HG03457 (cell line): ENCODE measurements around the gene KLHL30.

Source experiments
- ATAC-seq: cut with Tn5 transposase; IDR thresholded peaks from one replicate; pipeline ENCODE4 v1.9.1; 2021; ENCODE audit warnings: moderate number of reproducible peaks; ENCODE audit not compliant: unreplicated experiment

KLHL30 gene

DNA sequence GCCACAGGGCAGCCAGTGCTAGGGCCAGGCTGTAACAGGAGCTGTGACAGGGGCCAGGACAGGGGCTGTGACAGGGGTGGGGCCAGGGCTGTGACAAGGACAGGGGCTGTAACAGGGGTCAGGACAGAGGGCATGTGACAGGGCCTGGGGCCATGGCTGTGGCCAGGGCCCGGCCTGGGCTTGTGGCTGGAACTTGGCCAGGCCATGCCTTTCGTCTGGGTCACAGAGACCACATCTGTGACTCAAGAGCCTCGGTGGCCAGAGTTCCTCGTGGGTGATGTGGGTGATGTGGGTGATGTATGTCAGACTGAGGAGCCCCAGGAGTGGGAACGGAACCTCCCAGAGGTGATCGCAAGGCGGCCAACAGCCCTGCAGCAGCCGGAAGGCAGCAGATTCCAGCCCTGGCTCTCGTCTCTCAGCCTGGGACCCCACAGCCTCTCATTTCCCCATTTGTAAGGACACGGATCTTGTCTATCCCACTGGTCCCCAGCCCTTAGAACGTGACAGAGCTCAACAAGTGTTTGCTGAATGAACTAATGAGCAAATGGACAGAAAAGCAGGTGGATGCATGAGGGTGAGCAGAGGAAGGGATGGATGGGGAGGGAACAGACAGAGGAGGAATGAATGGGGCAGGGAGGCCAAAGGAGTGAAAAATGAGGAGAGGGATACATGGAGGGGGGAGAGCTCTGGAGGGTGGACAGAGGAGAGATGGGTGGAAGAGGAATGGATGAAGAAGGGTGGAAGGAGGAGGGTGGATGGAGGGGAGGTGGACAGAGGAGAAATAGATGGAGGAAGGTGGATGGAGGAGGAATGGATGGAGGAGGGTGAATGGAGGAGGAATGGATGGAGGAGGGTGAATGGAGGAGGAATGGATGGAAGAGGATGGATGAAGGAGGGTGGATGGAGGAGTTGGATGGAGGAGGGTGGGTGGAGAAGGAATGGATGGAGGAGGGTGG, 21.0 kb upstream of the KLHL30 start:
- no peak for ATAC-seq

DNA sequence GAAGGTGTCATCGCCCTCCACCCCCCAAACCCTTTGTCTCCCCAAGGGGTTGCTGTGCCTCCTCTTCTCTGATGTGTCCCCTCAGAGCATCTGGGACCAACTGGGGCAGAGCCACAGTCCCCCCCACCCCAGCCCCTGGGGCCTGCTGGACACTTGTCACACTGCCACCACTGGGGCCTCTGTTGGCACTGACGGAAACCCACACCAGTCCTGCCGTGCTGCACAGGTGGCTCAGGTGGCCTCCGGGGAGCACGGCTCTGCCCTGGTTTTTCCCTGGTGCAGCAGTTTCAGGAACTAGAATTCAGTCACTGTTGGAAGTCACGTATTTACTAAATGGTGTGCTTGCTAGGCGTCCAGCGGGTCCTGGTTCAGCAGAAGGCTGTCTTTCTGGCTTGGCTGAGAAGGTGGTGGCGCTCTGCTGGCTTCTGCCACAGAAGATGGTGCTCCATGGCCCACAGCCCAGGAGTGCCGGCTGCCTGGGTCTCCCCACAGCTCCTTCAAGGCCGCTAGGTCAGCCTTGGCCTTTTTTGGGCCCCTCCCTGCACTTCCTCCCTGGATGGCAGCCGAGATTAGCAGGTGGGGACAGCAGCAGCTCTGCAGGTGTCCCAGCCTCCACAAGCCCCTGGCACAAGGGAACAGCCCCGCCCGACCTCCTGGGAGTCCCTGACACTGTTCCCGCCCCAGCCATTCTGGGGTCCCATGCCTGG, 18.6 kb upstream of the KLHL30 start:
- ATAC-seq = no peak

DNA sequence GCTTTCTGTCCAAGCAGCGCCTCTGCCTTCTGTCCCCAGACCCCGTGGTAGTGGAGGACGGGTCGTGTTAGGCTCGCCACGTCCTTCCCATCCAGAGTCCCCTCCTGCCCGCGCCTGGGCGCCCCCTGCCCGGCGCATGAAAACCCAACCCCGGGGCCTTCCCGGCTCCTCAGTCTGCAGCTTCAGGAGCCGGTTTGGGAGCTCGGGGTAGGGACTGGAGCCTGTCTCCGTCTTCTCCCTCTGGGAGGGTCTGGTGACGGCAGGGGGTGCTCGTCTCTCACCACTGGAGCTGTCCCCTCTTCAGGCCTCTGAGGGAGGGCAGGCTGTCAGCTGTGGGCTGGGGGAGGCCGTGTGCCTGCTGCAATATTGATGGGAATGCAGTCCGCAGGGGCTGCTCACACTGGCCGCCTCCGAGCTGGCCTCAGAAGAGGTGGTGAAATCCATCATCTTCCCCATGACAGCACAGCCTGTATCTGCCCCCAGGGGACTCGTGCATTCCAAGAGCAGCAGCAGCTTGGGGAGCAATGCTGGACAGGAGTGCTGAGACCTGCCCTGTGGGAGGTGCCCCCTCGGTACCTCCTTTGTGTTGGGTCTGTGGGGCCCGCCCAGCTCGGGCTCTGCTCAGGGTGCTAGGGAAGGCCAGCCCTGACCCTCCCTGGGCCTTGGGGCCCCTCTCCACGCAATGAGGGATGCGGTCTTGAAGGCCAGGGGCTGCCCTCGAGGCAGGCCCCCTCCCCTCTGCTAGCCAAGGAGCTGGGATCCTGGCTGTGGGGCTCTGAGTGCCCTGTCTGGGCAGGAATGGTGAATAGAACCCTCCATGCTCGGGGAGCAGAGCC, 17.8 kb upstream of the KLHL30 start:
- ATAC-seq = no peak

DNA sequence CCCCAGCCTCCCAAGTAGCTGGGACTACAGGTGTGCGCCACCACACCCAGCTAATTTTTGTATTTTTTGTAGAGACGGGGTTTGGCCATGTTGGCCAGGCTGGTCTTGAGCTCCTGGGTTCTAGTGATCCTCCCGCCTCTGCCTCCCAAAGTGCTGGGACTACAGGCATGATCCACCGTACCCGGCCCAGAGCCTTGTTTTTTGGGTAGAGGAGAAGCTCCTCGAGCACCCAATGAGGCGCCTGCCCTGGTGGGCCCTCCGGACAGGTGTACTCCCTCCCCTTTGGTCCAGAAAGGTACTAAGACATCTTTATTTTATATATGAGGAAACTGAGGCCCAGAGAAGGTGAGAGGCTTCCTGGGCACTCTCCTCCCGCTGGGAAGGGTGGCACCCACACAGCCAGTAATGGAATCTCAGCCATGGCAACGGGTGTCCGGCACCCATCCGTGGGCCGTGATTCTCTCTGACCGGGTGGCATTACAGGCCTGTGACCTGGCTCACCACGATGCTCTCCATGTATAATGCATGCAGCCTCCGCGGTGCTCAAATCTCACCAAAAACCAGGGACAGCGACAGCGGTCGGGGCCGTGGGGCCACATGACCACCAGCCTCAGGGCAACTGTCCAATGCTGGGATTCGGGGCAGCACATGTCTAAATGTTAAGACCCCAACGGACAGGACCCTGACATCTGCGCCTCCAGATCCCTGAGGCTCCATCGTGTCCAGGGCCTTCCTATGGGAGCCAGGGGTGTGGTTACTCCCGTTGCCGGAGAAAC, 16.8 kb upstream of the KLHL30 start:
- no peak for ATAC-seq

DNA sequence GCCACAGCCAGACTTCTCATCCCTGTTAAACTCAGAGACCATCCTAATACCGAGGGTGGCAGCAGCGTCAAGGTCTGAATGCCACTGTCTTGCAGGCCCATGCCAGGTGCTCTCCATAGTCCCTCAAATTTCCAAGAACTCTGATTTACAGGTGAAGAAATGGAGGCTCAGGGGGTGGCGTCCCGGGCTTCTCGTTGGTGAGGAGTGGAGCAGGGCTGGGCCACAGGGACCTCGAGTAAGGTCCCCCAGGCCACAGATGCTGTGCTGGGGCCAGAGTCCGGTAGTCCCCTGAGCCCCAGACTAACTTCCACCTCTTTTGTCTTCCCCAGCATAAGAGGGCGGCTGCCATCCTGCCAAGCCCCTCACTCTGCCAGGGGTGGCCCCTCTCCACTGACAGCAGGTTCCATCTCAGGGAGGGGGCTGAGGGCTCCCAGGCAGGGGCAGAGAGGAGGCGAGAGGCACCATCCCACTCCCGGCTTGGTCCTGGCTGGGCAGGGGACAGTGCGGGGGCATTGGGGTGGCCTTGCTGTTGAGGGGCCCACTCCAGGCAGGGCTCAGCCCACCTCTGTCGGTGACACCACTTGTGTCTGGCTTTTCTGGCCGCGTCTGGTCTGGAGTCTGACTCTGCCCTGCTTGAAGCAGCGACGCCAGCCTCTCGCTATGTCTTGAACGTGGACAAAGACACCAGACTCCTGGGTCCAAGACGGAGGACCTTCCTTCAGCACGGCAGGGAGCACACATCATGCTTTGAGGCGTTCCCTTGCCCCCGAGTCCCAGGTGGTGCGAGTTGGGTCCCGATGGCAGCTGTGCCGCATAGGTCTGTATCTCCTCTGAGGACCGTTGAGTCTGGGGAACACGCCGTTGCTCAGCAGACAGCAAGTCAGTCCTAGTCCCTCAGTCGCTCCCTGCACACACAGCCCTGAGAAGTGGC, 15.9 kb upstream of the KLHL30 start:
- ATAC-seq = no peak

DNA sequence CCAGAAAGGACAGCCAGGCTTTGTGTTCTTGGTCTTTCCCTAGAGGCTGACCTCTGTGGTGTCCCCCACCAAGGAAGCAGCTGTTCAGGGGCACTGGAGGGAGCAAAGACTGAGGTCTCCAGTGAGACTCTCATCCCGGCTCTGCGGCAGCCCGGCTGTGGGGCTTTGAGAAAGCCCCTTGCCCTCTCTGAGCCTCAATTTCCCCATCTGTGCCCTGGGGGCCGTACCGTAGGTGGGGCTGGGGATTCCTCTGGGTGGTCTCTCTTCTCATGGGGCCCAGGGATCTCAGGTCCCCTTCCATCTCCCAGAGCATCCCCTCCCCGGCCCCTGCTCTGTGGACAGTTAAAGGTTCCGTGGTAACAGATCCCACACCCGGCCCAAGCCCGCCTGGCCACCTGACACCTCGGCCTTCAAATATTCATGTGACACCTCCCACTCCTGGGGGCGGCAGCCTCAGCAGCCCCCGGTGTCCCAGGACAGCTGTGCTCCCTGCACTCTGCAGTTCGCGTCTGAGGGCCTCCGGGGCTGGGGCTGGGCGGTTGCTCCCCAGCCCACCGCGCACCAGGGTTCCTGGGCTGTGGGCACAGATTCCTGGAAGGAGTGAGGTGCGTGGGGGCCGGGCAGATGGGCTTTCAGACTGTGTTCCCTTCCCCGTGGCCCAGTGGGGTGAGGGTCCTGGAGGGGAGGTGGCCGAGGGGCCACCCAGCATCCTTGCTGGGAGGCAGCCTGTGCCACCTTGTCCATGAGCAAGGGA, 15.1 kb upstream of the KLHL30 start:
- ATAC-seq = no peak

DNA sequence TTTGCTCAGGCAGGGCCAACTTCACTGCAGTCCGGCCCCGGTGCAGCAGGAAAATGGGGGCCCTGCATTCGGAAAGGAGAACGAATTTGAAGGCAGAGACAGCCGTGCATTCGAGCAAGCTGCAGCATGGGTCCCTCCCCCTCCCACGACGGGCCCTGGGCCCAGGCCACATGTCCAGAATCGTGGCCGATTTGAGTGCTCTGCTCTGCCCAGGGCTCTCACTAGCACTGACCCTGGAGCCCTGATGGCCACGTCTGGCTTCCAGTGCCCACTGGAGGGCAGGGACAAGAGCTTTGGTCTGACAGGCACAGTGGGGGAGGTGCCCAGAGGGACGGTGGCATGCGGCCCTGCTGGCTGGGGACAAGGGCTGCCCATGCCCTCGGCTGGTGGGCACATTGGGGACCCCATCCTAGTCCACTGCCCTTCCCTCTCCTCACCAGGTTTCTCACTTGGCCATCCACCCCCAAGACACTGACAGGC, 14.4 kb upstream of the KLHL30 start:
- ATAC-seq = no peak

DNA sequence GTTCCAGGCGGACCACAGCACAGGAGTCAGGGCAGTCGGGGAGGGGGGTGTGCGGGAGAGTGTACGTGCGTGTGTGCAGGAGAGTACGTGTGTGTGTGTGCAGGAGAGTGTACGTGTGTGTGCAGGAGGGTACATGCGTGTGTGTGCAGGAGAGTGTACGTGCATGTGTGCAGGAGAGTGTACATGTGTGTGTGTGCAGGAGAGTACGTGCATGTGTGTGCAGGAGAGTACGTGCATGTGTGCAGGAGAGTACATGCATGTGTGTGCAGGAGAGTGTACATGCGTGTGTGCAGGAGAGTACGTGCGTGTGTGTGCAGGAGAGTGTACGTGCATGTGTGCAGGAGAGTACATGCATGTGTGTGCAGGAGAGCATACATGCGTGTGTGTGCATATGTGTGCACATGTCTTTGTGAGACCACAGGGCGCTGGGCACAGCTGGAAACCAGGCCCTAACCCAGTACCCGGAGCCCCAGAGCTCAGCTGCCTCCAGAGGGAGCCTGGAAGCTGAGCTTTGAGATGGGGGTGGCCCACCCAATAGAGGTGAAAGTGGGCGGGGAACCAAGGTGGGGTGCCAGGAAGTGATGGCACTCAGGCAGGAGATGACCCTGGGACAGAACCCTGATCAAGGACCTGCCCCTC, 13.9 kb upstream of the KLHL30 start:
- ATAC-seq = no peak

DNA sequence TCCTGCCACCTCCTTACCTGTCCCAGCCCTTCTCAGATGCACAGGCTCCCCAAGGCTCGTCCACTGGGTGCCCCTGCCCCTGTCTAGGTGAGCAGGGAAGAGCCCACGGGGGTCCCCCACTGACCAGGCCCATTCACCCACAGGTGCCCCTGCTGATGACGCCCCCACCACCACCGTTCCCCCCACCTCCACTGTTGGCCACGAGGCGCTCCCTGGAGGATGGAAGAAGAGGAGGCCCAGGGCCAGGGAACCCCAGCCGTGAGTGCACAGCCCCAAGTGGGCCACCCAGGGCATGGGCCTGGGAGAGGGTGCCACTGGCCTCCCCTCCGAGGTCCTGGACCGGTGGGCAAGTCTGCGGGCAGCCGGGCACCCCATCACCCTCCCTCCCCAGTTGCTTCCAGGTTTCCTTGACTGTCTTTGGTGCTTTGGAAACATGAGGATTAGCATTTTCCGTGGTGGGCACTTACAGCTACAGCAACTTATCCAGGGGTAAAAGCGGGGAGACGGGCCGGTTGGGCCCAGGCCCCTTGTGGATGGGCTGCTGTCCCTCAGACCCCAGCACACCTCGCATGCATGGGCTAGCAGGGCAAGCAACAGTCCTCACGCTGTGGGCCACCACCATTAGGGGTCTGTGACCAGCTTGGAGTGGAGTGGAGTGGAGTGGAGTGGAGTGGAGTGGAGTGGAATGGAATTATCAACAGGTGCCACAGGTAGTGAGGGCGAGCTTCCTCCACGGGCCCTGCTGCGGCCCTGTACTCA, 13.2 kb upstream of the KLHL30 start:
- ATAC-seq = no peak

DNA sequence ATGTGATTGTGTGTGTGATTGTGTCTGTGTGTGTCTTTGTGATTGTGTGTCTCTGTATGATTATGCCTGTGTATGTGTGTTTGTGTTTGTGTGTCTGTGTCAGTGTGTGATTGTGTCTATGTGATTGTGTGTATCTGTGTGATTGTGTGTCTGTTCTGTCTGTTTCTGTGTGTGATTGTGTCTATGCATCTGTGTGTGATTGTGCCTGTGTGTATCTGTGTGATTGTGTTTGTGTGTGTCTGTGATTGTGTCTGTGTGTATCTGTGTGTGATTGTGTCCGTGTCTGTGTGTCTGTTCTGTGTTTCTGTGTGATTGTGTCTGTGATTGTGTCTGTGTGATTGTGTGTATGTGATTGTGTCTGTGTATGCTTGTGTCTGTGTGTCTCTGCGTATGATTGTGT, 12.1 kb upstream of the KLHL30 start:
- no peak for ATAC-seq

DNA sequence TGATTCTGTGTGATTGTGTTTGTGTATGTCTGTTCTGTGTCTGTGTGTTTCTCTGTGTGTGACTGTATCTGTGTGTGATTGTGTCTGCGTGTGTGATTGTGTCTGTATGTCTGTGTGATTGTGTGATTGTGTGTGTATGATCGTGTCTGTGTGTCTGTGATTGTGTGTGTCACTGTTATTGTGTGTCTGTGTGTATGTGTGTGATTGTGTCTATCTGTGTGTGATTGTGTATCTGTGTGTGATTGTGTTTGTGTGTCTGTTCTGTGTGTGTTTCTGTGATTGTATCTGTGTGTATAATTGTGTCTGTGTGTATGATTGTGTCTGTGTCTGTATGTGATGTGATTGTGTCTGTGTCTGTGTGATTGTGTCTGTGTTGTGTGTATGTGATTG, 11.7 kb upstream of the KLHL30 start:
- no peak for ATAC-seq

DNA sequence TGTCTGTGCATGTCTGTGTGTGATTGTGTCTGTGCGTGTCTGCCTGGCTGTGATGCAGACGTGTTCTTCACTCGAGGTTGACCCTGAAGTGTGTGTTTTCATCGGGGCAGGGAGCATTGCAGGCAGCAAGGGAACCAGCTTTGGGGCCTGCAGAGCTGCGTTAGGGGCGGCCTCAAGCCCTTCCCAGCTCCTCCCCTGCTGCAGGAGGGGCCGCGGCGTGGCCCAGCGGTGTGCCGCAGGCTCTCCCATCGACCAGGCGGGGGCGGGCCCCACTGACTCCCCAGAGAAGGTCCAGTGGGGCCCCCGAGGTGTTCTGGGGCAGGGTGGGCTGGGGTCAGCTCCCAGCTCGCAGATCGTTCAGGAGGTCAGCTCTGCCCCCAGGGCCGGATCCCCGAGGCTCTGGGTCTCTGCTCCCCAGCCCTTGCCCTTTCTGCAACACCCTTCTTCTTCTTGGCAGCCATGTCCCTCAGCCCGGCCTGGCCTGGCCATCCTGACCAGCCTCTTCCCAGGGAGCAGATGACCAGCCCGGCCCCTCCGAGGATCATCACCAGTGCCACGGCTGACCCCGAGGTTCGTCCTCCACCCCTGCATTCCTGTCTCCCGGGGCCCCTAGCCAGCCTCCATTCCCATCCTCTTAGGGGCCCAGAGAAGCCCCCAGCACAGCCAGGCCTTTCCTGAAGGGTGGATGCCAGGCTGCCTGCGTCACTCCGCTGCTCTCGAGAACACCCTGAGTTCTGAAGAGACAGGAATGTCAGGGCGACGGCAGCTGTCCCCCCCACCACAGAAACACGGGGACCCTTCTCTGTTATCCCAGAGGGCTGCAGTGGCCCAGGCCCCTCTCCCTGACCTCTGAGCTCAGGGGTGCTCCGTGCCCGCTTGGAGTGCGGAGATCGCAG, 11.1 kb upstream of the KLHL30 start:
- ATAC-seq = no peak

DNA sequence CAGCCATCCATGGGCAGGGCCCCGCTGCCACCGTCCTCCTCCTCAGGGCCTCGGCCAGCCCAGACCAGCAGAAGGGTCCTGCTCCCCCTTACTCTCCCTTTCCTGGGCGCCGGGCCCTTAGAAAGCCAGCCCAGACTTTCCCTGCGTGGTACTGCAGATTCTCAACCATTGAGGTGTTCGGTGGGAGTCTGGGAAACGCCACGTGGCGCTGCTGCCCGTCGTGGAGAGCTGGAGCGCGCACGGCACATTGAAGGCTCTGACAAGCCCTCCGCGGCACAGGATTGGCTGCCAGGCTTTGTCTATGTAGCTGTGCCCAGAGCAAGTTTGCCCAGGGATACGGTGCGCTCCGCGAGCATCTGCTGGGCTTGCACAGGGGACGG, 10.4 kb upstream of the KLHL30 start:
- ATAC-seq = no peak

DNA sequence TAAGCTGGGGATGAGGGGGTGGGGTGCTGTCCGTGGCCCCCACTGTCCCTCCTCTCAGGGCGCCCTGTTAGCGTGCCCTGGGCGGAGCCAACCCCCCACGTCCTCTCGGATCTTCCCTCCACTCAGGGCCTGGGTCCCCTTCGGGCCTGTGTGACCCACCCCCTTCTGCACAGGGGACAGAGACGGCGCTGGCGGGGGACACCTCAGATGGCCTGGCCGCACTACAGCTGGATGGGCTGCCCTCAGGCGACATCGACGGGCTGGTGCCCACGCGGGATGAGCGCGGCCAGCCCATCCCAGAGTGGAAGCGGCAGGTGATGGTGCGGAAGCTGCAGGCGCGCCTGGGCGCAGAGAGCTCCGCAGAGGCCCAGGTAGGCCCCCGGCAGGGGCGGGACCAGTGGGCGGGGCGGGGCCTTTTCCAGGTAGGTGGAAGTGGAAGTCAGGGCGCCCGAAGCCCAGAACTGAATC, 9.9 kb upstream of the KLHL30 start:
- ATAC-seq = no peak

DNA sequence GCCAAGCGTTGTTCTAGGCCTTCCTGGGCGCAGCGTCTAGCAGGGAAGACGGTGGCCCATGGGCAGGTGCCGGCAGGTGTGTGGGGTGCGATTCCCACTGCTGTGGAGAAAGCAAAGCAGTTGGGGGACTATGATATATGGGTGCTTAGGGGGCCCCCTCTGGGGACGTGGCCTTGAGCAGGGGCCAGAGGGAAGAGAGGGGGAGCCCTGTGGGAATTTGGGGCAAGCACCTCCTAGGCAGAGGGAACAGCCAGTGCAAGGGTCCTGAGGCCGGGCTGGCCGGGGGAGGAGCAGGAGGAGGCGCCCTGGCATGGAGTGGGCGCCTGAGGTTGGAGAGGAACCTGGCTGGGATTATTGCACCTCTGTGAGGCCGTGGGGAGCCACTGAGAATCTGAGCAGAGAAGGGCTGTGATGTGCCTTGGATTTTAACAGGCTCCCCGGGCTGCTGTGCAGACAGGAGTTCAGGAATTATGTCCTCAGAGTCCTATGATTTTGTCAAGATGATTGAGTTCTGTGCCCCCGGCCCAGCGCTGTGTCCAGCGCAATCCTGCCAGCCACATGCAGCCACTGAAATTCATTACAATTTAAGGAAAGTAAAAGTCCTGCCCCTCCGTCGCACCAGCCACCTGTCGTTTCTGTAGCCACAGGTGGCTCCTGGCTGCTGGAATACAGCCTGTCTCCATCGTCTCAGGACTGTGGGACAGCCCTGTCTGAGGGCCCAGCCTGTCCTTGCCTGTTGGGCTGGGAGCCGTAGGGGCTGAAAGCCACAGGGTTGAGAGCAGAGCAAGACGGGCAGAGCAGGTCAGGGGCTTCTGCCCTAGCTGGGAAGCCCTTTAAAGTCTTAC, 9.1 kb upstream of the KLHL30 start:
- no peak for ATAC-seq
